ENCODE results near the gene FBXW9. TPM values are rescaled to one million over a fixed set of nuclear protein-coding genes. Genes with fewer than 3 reads are reported as not detected.

Gene FBXW9
- 1 to 10 TPM; 8.3 to 8.8 TPM for total RNA-seq

GRCh38 chr19:12696366-12697335 lies at the start of gene FBXW9:
Gene FBXW9, minus strand, starts transcription at chr19:12696631. Its CDS starts 50 bp downstream, at chr19:12696581.
- Mint-ChIP-seq H3K9me3 (ENCODE audit: low read depth) (no peaks in the 10 kb centered on the region), H3K4me1 (peaks cover 11% of the 10 kb centered on the region), H3K36me3 (ENCODE audit: low read depth) (peaks cover 19% of the 10 kb centered on the region), H3K27ac (peak within 1 kb of the TSS; percentile 94), H3K27me3 (no peaks in the 10 kb centered on the region), H3K4me3 (peak within 1 kb of the TSS; percentile 75)
- ChIA-PET CTCF (interaction anchor here (0.6 to 2.0 kb wide), 3 partner anchors 37 to 95 kb away, joined by 4 to 5 read pairs (median 4); partner anchors contain the start of gene TRIR), POLR2A (interaction anchor here (0.6 to 1.0 kb wide), 3 partner anchors 14 to 86 kb away, joined by 3 read pairs; partner anchors contain the start of genes TNPO2, ZNF490 and ZNF791)
- peak; percentile 98 for DNase-seq
- ATAC-seq, result peak; percentile 91
- intact Hi-C loops (cut with DNase I, micrococcal nuclease), result loop anchor here (1.0 kb wide), 3 partner anchors 15 to 38 kb away; partner anchors contain the start of genes DHPS (in 2 of the 2) and TRIR (in 1 of the 2)

DNA sequence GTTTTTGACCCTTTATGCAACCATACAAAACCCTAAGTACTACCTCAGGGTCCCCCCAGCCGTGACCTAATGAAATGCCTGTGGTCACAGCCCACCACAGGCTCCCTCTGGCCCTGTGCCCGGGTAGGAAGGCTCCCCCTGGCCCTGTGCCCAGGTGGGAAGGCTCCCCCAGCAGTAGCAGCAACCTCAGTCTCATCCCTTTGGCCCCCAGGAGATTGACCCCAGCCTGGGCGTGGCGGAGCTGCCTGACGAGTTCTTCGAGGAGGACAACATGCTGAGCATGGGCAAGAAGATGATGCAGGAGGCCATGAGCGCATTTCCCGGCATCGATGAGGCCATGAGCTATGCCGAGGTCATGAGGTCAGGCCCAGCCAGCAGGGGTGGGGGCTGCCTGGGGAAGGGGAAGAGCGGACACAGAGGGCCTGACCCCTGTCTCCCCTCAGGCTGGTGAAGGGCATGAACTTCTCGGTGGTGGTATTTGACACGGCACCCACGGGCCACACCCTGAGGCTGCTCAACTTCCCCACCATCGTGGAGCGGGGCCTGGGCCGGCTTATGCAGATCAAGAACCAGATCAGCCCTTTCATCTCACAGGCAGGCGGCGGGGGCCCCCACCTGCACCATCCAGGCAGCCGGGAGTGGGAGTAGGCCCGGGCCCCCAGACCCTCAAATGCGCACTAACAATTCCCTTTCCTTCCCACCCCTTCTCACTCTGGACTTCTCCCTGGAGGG lies 48.9 kb upstream of the FBXW9 start:
- H3K27me3 Mint-ChIP-seq, result no peaks in the 10 kb centered on the region
- peaks cover 3% of the 10 kb centered on the region for H3K4me1 Mint-ChIP-seq

GRCh38 chr19:12737835-12738351 lies 41.5 kb upstream of the FBXW9 start:
- POLR2A ChIA-PET, result interaction anchor here (1.0 kb wide), 1 partner anchor 17 kb away, joined by 3 read pairs; no protein-coding TSS in a partner anchor
- peak overlapping the region; percentile 98 for H3K4me3 Mint-ChIP-seq
- peaks cover 28% of the 10 kb centered on the region for H3K4me1 Mint-ChIP-seq
- CTCF ChIA-PET, result interaction anchor here (0.5 to 3.9 kb wide), 11 partner anchors 16 to 173 kb away, joined by 3 to 20 read pairs (median 3); partner anchors contain the start of genes PRDX2 and THSD8
- no peaks in the 10 kb centered on the region for H3K27me3 Mint-ChIP-seq
- H3K9me3 Mint-ChIP-seq (ENCODE audit: low read depth), result no peaks in the 10 kb centered on the region
- intact Hi-C loops (cut with DNase I, micrococcal nuclease), result loop anchor here (1.0 to 5.0 kb wide), 9 partner anchors 19 to 576 kb away; partner anchors contain the start of genes CALR (in 1 of the 2), DHPS (in 1 of the 2), FARSA (in 1 of the 2) and GCDH (in 1 of the 2)
- H3K36me3 Mint-ChIP-seq (ENCODE audit: low read depth), result peaks cover 29% of the 10 kb centered on the region
- ATAC-seq, result no peak
- no peak for DNase-seq
- peak overlapping the region; percentile 94 for H3K27ac Mint-ChIP-seq

More for the DNA sequence above, 48.9 kb upstream of the FBXW9 start:
- no peak overlapping the region for H3K27ac Mint-ChIP-seq
- ChIA-PET POLR2A (interaction anchor here (0.7 kb wide), 1 partner anchor 9 kb away, joined by 3 read pairs; no protein-coding TSS in a partner anchor), CTCF (interaction anchor here (1.3 to 1.4 kb wide), 2 partner anchors 21 to 51 kb away, joined by 3 to 4 read pairs; no protein-coding TSS in a partner anchor)
- intact Hi-C loops (cut with DNase I, micrococcal nuclease), result no loop called here
- H3K4me3 Mint-ChIP-seq, result no peak overlapping the region
- peaks cover 8% of the 10 kb centered on the region for H3K9me3 Mint-ChIP-seq (ENCODE audit: low read depth)
- DNase-seq, result no peak
- peaks cover 41% of the 10 kb centered on the region for H3K36me3 Mint-ChIP-seq (ENCODE audit: low read depth)
- ATAC-seq, result no peak

- H3K27ac Mint-ChIP-seq, result peak within 1 kb of the TSS; percentile 94
- no peaks in the 10 kb centered on the region for H3K9me3 Mint-ChIP-seq (ENCODE audit: low read depth)
- intact Hi-C loops (cut with DNase I, micrococcal nuclease), result loop anchor here (1.0 to 5.0 kb wide), 9 partner anchors 20 to 575 kb away; partner anchors contain the start of genes CALR (in 1 of the 2), DHPS (in 1 of the 2), FARSA (in 1 of the 2) and GCDH (in 1 of the 2)
- H3K4me3 Mint-ChIP-seq, result peak within 1 kb of the TSS; percentile 98
- peaks cover 30% of the 10 kb centered on the region for H3K36me3 Mint-ChIP-seq (ENCODE audit: low read depth)
- DNase-seq (peak; percentile 89), ATAC-seq (peak; percentile 88)
- H3K27me3 Mint-ChIP-seq, result no peaks in the 10 kb centered on the region
- POLR2A ChIA-PET, result interaction anchor here (0.6 to 1.2 kb wide), 4 partner anchors 14 to 127 kb away, joined by 3 to 6 read pairs (median 4); partner anchors contain the start of genes JUNB, ZNF490 and ZNF791
- CTCF ChIA-PET, result interaction anchor here (0.6 to 3.9 kb wide), 9 partner anchors 15 to 173 kb away, joined by 3 to 20 read pairs (median 4); partner anchors contain the start of genes PRDX2 and THSD8
- peaks cover 32% of the 10 kb centered on the region for H3K4me1 Mint-ChIP-seq
Measured at GRCh38 chr19:12736995-12737834, 40.8 kb upstream of the FBXW9 start, which contains the start of gene GET3. Gene GET3, plus strand, starts transcription at chr19:12737497. Its CDS starts 9 bp downstream, at chr19:12737506.

DNA sequence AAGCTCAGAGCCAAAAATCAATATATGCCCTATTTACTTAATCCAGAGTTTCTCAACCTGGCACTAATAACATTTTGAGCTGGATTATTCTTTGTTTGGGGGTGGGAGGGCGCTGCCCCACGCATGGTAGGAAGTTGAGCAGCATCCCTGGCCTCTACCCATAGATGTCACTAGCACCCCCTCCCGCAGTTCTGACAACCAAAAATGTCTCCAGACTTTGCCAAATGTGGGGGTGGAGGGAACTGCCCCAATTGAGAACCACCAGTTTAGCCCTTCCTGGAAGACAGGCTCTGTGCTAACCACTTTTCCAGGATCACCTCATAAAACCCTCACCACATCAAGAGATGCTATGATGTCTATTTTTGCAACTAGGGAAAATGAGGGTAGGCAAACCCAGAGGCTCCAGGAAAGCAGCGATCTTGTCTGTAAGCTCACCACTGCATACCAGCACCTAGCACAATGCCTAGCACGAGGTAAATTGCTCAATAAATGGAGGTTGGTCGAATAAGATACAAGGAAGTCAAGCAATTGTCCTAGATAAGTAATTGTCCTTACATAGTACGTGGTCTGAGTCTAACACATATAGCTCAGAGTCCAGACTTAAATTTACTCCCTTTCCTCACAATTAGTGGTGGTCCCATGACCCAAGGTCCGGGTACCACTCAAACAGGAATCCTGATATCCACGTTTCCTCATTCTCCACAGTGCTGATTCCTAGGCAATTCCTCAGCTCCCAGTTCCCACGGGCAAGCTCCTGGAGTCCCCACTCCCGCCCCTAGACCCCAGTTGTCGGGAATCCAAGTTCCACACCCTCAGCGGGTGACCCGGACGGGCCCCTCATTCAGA lies 37.2 kb upstream of the FBXW9 start:
- peaks cover 43% of the 10 kb centered on the region for H3K4me1 Mint-ChIP-seq
- peak overlapping the region; percentile 95 for H3K27ac Mint-ChIP-seq
- H3K36me3 Mint-ChIP-seq (ENCODE audit: low read depth), result peaks cover 43% of the 10 kb centered on the region
- peak; percentile 82 for DNase-seq
- CTCF ChIA-PET, result interaction anchor here (0.7 to 3.9 kb wide), 17 partner anchors 11 to 149 kb away, joined by 3 to 36 read pairs (median 4); partner anchors contain the start of genes FBXW9 and TNPO2
- POLR2A ChIA-PET, result interaction anchor here (0.5 to 4.4 kb wide), 11 partner anchors 10 to 212 kb away, joined by 3 to 48 read pairs (median 4); partner anchors contain the start of genes DHPS, JUNB, MAN2B1 and RNASEH2A
- H3K4me3 Mint-ChIP-seq, result peak overlapping the region; percentile 92
- intact Hi-C loops (cut with DNase I, micrococcal nuclease), result loop anchor here (1.0 to 5.0 kb wide), 12 partner anchors 10 to 746 kb away; partner anchors contain the start of genes TNPO2 (in 2 of the 2), DHPS (in 1 of the 2), FBXW9 (in 1 of the 2) and JUNB (in 1 of the 2)
- ATAC-seq, result peak; percentile 13
- no peaks in the 10 kb centered on the region for H3K27me3 Mint-ChIP-seq
- no peaks in the 10 kb centered on the region for H3K9me3 Mint-ChIP-seq (ENCODE audit: low read depth)

- CTCF ChIA-PET, result interaction anchor here (0.6 to 3.3 kb wide), 4 partner anchors 8 to 91 kb away, joined by 3 to 16 read pairs (median 4); no protein-coding TSS in a partner anchor
- intact Hi-C loops (cut with DNase I, micrococcal nuclease), result loop anchor here (5.0 kb wide), 2 partner anchors 61 to 744 kb away; partner anchors contain the start of gene JUNB (in 1 of the 2)
- no peak overlapping the region for H3K4me3 Mint-ChIP-seq
Measured at GRCh38 chr19:12731337-12731736, 34.9 kb upstream of the FBXW9 start.

DNA sequence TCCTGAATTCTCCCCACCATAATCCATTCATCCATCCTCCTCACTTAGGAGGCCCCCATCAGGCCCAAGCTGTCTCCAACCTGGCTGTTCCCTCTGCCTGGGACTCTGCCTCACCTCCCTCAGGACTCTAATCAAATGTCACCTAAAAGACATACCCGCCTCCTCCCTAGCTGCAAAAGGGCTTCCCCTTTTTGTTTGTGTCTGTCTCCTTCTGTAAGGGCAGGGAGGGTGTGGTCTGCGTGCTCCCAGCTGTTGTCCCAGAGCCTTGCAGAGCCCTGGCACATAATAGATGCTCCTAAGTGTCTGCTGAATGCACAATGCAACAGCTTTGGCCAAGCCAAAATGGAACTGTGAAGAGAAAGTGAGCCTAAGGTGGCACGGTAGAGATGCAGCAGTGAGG lies 33.6 kb upstream of the FBXW9 start:
- peaks cover 32% of the 10 kb centered on the region for H3K4me1 Mint-ChIP-seq
- ATAC-seq (no peak), DNase-seq (no peak)
- POLR2A ChIA-PET, result no interaction called here
- no peaks in the 10 kb centered on the region for H3K9me3 Mint-ChIP-seq (ENCODE audit: low read depth)
- no peaks in the 10 kb centered on the region for H3K27me3 Mint-ChIP-seq
- H3K4me3 Mint-ChIP-seq, result no peak overlapping the region
- H3K36me3 Mint-ChIP-seq (ENCODE audit: low read depth), result peaks cover 56% of the 10 kb centered on the region
- CTCF ChIA-PET, result no interaction called here
- intact Hi-C loops (cut with DNase I, micrococcal nuclease), result loop anchor here (5.0 kb wide), 2 partner anchors 62 to 743 kb away; partner anchors contain the start of gene JUNB (in 1 of the 2)
- peak overlapping the region; percentile 34 for H3K27ac Mint-ChIP-seq

More at GRCh38 chr19:12731337-12731736, 34.9 kb upstream of the FBXW9 start:
- Mint-ChIP-seq H3K4me1 (peaks cover 33% of the 10 kb centered on the region), H3K27me3 (no peaks in the 10 kb centered on the region), H3K9me3 (ENCODE audit: low read depth) (no peaks in the 10 kb centered on the region), H3K27ac (no peak overlapping the region), H3K36me3 (ENCODE audit: low read depth) (peaks cover 55% of the 10 kb centered on the region)
- DNase-seq (no peak), ATAC-seq (no peak)
- POLR2A ChIA-PET, result interaction anchor here (4.4 kb wide), 1 partner anchor 8 kb away, joined by 48 read pairs; the partner anchor contains the start of gene TNPO2

- Mint-ChIP-seq H3K27ac (no peak overlapping the region), H3K4me3 (no peak overlapping the region), H3K4me1 (peaks cover 30% of the 10 kb centered on the region), H3K27me3 (no peaks in the 10 kb centered on the region), H3K36me3 (ENCODE audit: low read depth) (peaks cover 48% of the 10 kb centered on the region), H3K9me3 (ENCODE audit: low read depth) (no peaks in the 10 kb centered on the region)
- intact Hi-C loops (cut with DNase I, micrococcal nuclease), result no loop called here
- DNase-seq, result no peak
- POLR2A ChIA-PET, result interaction anchor here (0.6 to 0.7 kb wide), 2 partner anchors 43 to 163 kb away, joined by 4 to 6 read pairs; partner anchors contain the start of gene GCDH
- ATAC-seq, result no peak
- CTCF ChIA-PET, result interaction anchor here (1.2 kb wide), 1 partner anchor 10 kb away, joined by 3 read pairs; no protein-coding TSS in a partner anchor
Measured at GRCh38 chr19:12727745-12728433, 31.5 kb upstream of the FBXW9 start.

Measured in activated CD4-positive, alpha-beta T cell treated with anti-CD3 and anti-CD28 coated beads for 36 hours (primary cell).